Ishikawa (cell line): ENCODE data around the gene DDR2.

ENCODE experiments used
- CEBPB ChIP-seq: IDR thresholded peaks from 2 replicates; pipeline ENCODE4 v1.6.1; 2012
- CREB1 ChIP-seq: IDR thresholded peaks from 2 replicates; pipeline ENCODE4 v1.6.1; 2012; ENCODE audit warnings: low read depth
- EGR1 ChIP-seq: IDR thresholded peaks from 2 replicates; pipeline ENCODE4 v1.6.1; 2012
- EP300 ChIP-seq: IDR thresholded peaks from 2 replicates; pipeline ENCODE4 v1.6.1; 2012; ENCODE audit warnings: borderline replicate concordance
- FOXM1 ChIP-seq: IDR thresholded peaks from 2 replicates; pipeline ENCODE4 v1.6.1; 2012; ENCODE audit warnings: low read depth, borderline replicate concordance
- NFIC ChIP-seq: IDR thresholded peaks from 2 replicates; pipeline ENCODE4 v1.6.1; 2012
- RAD21 ChIP-seq: IDR thresholded peaks from 2 replicates; pipeline ENCODE4 v1.6.1; 2012; ENCODE audit warnings: low read depth
- TAF1 ChIP-seq: IDR thresholded peaks from 2 replicates; pipeline ENCODE4 v1.6.1; 2012; ENCODE audit warnings: low read depth, mild to moderate bottlenecking
- TCF12 ChIP-seq: IDR thresholded peaks from 2 replicates; pipeline ENCODE4 v1.6.1; 2012; ENCODE audit warnings: low read depth
- TEAD4 ChIP-seq: IDR thresholded peaks from 2 replicates; pipeline ENCODE4 v1.6.1; 2012
- YY1 ChIP-seq: IDR thresholded peaks from 2 replicates; pipeline ENCODE4 v1.6.1; 2012; ENCODE audit warnings: low read depth
- ZBTB7A ChIP-seq: IDR thresholded peaks from 2 replicates; pipeline ENCODE4 v1.6.1; 2012; ENCODE audit warnings: low read depth
- TF ChIP-seq, protein P1 (sequence below): IDR thresholded peaks from 2 replicates; pipeline ENCODE4 v1.6.1; 2012
- TF ChIP-seq, protein P2 (sequence below): IDR thresholded peaks from 2 replicates; pipeline ENCODE4 v1.6.1; 2012; ENCODE audit warnings: low read depth, mild to moderate bottlenecking
- TF ChIP-seq, protein P3 (sequence below): IDR thresholded peaks from 2 replicates; pipeline ENCODE4 v1.6.1; 2012

Gene DDR2

DNA sequence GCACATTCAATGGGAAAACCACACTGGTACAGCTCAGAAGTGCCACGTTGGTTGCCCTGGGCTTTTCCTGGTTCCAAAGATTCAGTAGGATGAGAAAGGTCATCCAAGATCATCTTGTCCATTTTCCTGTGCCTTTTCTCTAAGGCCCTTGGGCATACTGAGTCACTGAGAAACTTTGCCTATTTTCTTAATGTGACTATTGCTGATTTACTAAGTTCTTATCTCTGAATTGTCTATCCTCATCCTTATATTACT lies 101.0 kb downstream of the DDR2 start:
- TF ChIP-seq RAD21 (no peak), TAF1 (no peak), EP300 (no peak), TCF12 (no peak), ZBTB7A (no peak), NFIC (no peak), CREB1 (no peak), EGR1 (no peak), FOXM1 (no peak), CEBPB (no peak), YY1 (no peak)
- TF ChIP-seq, protein P1, sequence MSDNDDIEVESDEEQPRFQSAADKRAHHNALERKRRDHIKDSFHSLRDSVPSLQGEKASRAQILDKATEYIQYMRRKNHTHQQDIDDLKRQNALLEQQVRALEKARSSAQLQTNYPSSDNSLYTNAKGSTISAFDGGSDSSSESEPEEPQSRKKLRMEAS: no peak
- TF ChIP-seq, protein P2, sequence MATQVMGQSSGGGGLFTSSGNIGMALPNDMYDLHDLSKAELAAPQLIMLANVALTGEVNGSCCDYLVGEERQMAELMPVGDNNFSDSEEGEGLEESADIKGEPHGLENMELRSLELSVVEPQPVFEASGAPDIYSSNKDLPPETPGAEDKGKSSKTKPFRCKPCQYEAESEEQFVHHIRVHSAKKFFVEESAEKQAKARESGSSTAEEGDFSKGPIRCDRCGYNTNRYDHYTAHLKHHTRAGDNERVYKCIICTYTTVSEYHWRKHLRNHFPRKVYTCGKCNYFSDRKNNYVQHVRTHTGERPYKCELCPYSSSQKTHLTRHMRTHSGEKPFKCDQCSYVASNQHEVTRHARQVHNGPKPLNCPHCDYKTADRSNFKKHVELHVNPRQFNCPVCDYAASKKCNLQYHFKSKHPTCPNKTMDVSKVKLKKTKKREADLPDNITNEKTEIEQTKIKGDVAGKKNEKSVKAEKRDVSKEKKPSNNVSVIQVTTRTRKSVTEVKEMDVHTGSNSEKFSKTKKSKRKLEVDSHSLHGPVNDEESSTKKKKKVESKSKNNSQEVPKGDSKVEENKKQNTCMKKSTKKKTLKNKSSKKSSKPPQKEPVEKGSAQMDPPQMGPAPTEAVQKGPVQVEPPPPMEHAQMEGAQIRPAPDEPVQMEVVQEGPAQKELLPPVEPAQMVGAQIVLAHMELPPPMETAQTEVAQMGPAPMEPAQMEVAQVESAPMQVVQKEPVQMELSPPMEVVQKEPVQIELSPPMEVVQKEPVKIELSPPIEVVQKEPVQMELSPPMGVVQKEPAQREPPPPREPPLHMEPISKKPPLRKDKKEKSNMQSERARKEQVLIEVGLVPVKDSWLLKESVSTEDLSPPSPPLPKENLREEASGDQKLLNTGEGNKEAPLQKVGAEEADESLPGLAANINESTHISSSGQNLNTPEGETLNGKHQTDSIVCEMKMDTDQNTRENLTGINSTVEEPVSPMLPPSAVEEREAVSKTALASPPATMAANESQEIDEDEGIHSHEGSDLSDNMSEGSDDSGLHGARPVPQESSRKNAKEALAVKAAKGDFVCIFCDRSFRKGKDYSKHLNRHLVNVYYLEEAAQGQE: no peak
- TF ChIP-seq, protein P3, sequence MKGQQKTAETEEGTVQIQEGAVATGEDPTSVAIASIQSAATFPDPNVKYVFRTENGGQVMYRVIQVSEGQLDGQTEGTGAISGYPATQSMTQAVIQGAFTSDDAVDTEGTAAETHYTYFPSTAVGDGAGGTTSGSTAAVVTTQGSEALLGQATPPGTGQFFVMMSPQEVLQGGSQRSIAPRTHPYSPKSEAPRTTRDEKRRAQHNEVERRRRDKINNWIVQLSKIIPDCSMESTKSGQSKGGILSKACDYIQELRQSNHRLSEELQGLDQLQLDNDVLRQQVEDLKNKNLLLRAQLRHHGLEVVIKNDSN: no peak

DNA sequence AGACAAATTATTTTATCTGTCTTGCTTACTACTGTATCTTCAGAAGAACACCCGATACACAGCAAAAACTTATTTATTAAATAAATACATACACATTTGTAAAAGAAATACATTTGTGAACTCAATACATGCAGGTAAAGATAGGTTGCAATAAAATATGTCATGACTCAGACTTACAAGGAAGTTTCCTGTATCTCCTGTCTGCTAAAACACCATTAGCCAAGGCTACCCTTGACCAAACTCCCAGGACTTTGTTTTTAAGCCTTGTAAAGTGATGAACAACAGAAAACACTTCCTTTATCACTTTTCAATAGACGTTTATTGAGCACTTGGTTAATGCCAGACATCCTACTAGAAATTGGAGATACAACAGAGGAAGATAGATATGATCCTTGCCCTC lies 101.8 kb downstream of the DDR2 start:
- TF ChIP-seq, protein P2: no peak
- TF ChIP-seq YY1 (no peak), RAD21 (no peak), TAF1 (no peak), CEBPB (no peak), CREB1 (no peak), EP300 (no peak), FOXM1 (no peak)
- TF ChIP-seq, protein P3: no peak

DNA sequence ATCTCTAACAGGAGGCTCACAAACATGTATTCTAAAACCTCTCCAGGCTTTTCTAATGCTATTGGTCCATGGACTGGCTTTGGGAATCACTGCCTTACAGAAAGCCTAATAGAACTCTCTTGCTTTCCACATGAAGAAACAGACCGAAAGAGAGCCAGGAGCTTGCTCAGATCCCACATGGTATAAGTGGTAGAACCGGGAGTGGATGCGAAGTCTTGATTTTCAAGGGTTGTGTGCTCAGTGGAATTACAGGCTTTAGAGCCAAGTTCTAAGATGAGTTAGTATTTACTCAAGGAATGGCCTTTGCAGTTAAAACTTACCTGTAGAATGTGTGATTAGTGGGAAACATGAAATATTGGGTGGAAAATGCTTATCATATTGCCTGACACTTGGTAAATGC lies 103.9 kb downstream of the DDR2 start:
- no peak for TF ChIP-seq YY1
- no peak for TF ChIP-seq FOXM1
- TF ChIP-seq CEBPB: no peak
- TF ChIP-seq ZBTB7A: no peak
- TF ChIP-seq TAF1: no peak
- TF ChIP-seq RAD21: no peak
- TF ChIP-seq, protein P3: no peak
- TF ChIP-seq, protein P1: no peak
- no peak for TF ChIP-seq TEAD4
- no peak for TF ChIP-seq EGR1
- TF ChIP-seq NFIC: no peak
- no peak for TF ChIP-seq EP300
- TF ChIP-seq CREB1: no peak
- no peak for TF ChIP-seq TCF12

DNA sequence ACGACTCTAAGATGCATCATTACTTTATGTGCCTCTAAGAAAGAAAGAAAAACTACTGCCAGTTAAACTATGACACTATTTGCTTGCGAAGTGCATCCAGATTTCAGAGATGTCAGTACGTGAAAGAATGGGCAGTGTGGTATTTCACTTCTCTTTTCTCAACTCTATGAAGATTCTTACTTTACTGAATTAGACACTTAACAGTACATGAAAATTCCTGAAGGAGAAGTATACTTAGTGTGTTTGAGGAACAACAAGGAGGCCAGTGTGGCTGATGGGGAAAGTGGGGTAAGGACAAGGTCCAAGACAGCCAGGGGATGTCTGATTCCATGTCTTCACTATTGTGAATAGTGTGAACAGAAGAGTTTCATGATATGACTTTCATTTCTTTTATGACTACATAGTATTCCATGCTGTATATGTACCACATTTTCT lies 104.4 kb downstream of the DDR2 start:
- TF ChIP-seq ZBTB7A (no peak), CEBPB (no peak), NFIC (no peak), CREB1 (no peak)
- TF ChIP-seq, protein P1: no peak

DNA sequence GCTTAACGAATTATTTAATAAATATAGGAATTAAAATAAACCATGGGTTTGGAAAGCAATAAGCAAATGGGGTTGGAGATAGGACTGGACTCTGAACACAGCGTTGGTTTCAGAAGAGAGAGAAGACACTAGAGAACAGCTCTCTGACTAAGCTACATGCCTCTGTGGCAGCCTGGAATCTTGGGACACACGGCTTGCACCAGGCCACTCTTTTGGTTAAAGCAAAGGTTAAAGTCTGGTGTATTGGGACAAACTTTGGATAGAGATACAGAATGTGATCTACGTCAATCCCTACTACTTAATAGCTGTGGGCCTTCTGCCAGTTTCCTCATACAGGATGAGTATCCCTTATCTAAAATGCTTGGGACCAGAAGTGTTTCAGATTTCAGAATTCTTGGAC lies 108.5 kb downstream of the DDR2 start:
- TF ChIP-seq YY1 (no peak), CREB1 (no peak), CEBPB (no peak), EP300 (no peak), RAD21 (no peak), TEAD4 (no peak), NFIC (no peak), TCF12 (no peak), EGR1 (no peak), TAF1 (no peak), ZBTB7A (no peak), FOXM1 (no peak)
- TF ChIP-seq, protein P2: no peak
- TF ChIP-seq, protein P3: no peak
- TF ChIP-seq, protein P1: no peak
